IPS-20b (cell line): ENCODE measurements around the gene LARP6.

Experiments
- H3K27ac ChIP-seq: one replicate; pipeline ENCODE4 v1.5.1; 2013; ENCODE audit warnings: low read length
- H3K27me3 ChIP-seq: 2 replicates; pipeline ENCODE4 v1.6.1; 2013; ENCODE audit warnings: mild to moderate bottlenecking, low read length, inconsistent platforms; ENCODE audit not compliant: insufficient read depth
- H3K36me3 ChIP-seq: 2 replicates; pipeline ENCODE4 v1.6.1; 2013; ENCODE audit warnings: low read depth, mild to moderate bottlenecking, inconsistent platforms, low read length, moderate library complexity; ENCODE audit not compliant: insufficient read depth
- H3K4me1 ChIP-seq: 2 replicates; pipeline ENCODE4 v1.6.1; 2013; ENCODE audit warnings: mild to moderate bottlenecking, control low read depth, inconsistent platforms, low read length, moderate library complexity; ENCODE audit not compliant: insufficient read depth
- H3K4me3 ChIP-seq: 2 replicates; pipeline ENCODE4 v1.5.1; 2013; ENCODE audit warnings: mild to moderate bottlenecking, low read length, inconsistent platforms
- H3K9ac ChIP-seq: 2 replicates; pipeline ENCODE4 v1.6.1; 2013; ENCODE audit warnings: low read depth, mild to moderate bottlenecking, inconsistent platforms, low read length, moderate library complexity
- H3K9me3 ChIP-seq: 2 replicates; pipeline ENCODE4 v1.6.1; 2013; ENCODE audit warnings: mild to moderate bottlenecking, low read depth, low read length, inconsistent platforms; ENCODE audit not compliant: insufficient read depth

Gene LARP6

GRCh38 chr15:70801109-70801508 lies 52.8 kb downstream of the LARP6 start:
- Histone ChIP-seq H3K27ac (no peak overlapping the region), H3K9me3 (no peaks in the 10 kb centered on the region), H3K4me1 (no peaks in the 10 kb centered on the region), H3K36me3 (no peaks in the 10 kb centered on the region), H3K27me3 (no peaks in the 10 kb centered on the region), H3K9ac (no peak overlapping the region), H3K4me3 (no peak overlapping the region)

GRCh38 chr15:70799667-70800450 lies 54.1 kb downstream of the LARP6 start:
- Histone ChIP-seq H3K9me3 (no peaks in the 10 kb centered on the region), H3K4me3 (no peak overlapping the region), H3K36me3 (no peaks in the 10 kb centered on the region), H3K4me1 (no peaks in the 10 kb centered on the region), H3K27me3 (no peaks in the 10 kb centered on the region), H3K27ac (no peak overlapping the region), H3K9ac (no peak overlapping the region)

GRCh38 chr15:70797464-70797863 lies 56.5 kb downstream of the LARP6 start:
- Histone ChIP-seq H3K4me3 (no peak overlapping the region), H3K27ac (no peak overlapping the region), H3K36me3 (no peaks in the 10 kb centered on the region), H3K4me1 (no peaks in the 10 kb centered on the region), H3K27me3 (no peaks in the 10 kb centered on the region), H3K9me3 (no peaks in the 10 kb centered on the region), H3K9ac (no peak overlapping the region)

GRCh38 chr15:70796516-70797310 lies 57.2 kb downstream of the LARP6 start:
- Histone ChIP-seq H3K4me1 (no peaks in the 10 kb centered on the region), H3K27me3 (no peaks in the 10 kb centered on the region), H3K36me3 (no peaks in the 10 kb centered on the region), H3K4me3 (no peak overlapping the region), H3K9me3 (no peaks in the 10 kb centered on the region), H3K27ac (no peak overlapping the region), H3K9ac (no peak overlapping the region)

- Histone ChIP-seq H3K4me3 (no peak overlapping the region), H3K27me3 (no peaks in the 10 kb centered on the region), H3K9ac (no peak overlapping the region), H3K9me3 (no peaks in the 10 kb centered on the region), H3K36me3 (no peaks in the 10 kb centered on the region), H3K27ac (no peak overlapping the region), H3K4me1 (no peaks in the 10 kb centered on the region)
Observed at GRCh38 chr15:70795311-70795665, 58.7 kb downstream of the LARP6 start.

- Histone ChIP-seq H3K36me3 (no peaks in the 10 kb centered on the region), H3K9ac (no peak overlapping the region), H3K27ac (no peak overlapping the region), H3K27me3 (no peaks in the 10 kb centered on the region), H3K4me3 (no peak overlapping the region), H3K4me1 (no peaks in the 10 kb centered on the region), H3K9me3 (no peaks in the 10 kb centered on the region)
Observed at GRCh38 chr15:70794596-70795310, 59.2 kb downstream of the LARP6 start.

GRCh38 chr15:70793694-70794093 lies 60.3 kb downstream of the LARP6 start:
- Histone ChIP-seq H3K27me3 (no peaks in the 10 kb centered on the region), H3K9ac (no peak overlapping the region), H3K4me1 (no peaks in the 10 kb centered on the region), H3K9me3 (no peaks in the 10 kb centered on the region), H3K4me3 (no peak overlapping the region), H3K36me3 (no peaks in the 10 kb centered on the region), H3K27ac (no peak overlapping the region)

GRCh38 chr15:70792171-70792573 lies 61.8 kb downstream of the LARP6 start:
- Histone ChIP-seq H3K36me3 (no peaks in the 10 kb centered on the region), H3K9ac (no peak overlapping the region), H3K27ac (no peak overlapping the region), H3K27me3 (no peaks in the 10 kb centered on the region), H3K4me1 (no peaks in the 10 kb centered on the region), H3K9me3 (no peaks in the 10 kb centered on the region), H3K4me3 (no peak overlapping the region)

GRCh38 chr15:70791259-70791658 lies 62.7 kb downstream of the LARP6 start:
- no peak overlapping the region for H3K27ac ChIP-seq
- H3K9ac ChIP-seq: no peak overlapping the region
- no peak overlapping the region for H3K4me3 ChIP-seq
- no peaks in the 10 kb centered on the region for H3K4me1 ChIP-seq
- H3K36me3 ChIP-seq: no peaks in the 10 kb centered on the region
- H3K27me3 ChIP-seq: no peaks in the 10 kb centered on the region
- H3K9me3 ChIP-seq: no peaks in the 10 kb centered on the region

- H3K27ac ChIP-seq: no peak overlapping the region
Observed at GRCh38 chr15:70789213-70789612, 64.7 kb downstream of the LARP6 start.

GRCh38 chr15:70788114-70789049 lies 65.6 kb downstream of the LARP6 start:
- H3K9ac ChIP-seq: no peak overlapping the region
- no peaks in the 10 kb centered on the region for H3K4me1 ChIP-seq
- H3K36me3 ChIP-seq: no peaks in the 10 kb centered on the region
- H3K27me3 ChIP-seq: no peaks in the 10 kb centered on the region
- no peak overlapping the region for H3K4me3 ChIP-seq
- H3K9me3 ChIP-seq: no peaks in the 10 kb centered on the region
- H3K27ac ChIP-seq: no peak overlapping the region

More at GRCh38 chr15:70789213-70789612, 64.7 kb downstream of the LARP6 start:
- no peaks in the 10 kb centered on the region for H3K36me3 ChIP-seq
- H3K4me3 ChIP-seq: no peak overlapping the region
- no peaks in the 10 kb centered on the region for H3K4me1 ChIP-seq
- H3K27me3 ChIP-seq: no peaks in the 10 kb centered on the region
- no peaks in the 10 kb centered on the region for H3K9me3 ChIP-seq
- no peak overlapping the region for H3K9ac ChIP-seq
